Measurements from ENCODE around the gene RPGRIP1.
A peak's percentile ranks its signal among the peaks of the same experiment; 100 is the strongest.

RPGRIP1 gene

DNA sequence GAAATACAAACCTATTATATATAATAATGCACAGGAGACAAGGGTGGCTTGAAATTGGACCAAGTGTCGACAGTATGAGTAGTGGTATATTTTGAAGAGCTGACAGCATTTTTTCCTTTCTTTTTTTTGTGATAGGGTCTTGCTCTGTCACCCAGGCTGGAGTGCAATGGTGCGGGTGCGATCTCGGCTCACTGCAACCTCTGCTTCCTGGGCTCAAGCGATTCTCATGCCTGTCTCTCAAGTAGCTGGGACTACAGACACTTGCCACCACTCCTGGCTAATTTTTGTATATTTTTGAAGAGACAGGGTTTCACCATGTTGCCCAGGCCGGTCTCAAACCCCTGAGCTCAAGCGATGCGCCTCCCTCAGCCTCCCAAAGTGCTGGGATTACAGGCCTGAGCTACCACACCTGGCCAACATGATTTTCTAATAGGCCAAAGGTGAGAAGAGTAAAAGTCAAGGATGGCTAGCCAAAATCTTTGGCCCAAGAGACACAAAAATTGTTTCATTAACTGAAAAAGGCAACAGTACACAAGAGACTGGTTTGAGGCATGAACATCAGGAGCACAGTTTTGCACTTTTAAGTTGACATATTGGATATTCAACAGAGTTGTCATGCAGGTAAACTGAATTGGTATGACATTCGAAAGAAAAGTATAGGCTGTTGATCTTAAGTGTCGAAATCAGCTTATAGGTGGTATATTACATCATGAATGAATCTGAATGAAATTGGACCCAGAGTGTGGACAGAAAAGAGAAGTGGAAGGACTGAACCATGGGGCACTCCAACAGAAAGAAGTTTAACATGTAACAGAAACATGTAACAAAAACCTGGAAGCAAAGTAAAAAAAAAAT lies 23.1 kb upstream of the RPGRIP1 start:
- TF ChIP-seq MYC (IDR thresholded peaks at IDR 0.05; ENCODE audit: low read depth, low read length): no peak
- TF ChIP-seq POLR2A (IDR thresholded peaks at IDR 0.05; ENCODE audit: extremely low read depth, insufficient read length): no peak
- TF ChIP-seq, protein P1, sequence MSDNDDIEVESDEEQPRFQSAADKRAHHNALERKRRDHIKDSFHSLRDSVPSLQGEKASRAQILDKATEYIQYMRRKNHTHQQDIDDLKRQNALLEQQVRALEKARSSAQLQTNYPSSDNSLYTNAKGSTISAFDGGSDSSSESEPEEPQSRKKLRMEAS (IDR thresholded peaks at IDR 0.05; ENCODE audit: low read depth, low read length): no peak
- TF ChIP-seq, protein P2, sequence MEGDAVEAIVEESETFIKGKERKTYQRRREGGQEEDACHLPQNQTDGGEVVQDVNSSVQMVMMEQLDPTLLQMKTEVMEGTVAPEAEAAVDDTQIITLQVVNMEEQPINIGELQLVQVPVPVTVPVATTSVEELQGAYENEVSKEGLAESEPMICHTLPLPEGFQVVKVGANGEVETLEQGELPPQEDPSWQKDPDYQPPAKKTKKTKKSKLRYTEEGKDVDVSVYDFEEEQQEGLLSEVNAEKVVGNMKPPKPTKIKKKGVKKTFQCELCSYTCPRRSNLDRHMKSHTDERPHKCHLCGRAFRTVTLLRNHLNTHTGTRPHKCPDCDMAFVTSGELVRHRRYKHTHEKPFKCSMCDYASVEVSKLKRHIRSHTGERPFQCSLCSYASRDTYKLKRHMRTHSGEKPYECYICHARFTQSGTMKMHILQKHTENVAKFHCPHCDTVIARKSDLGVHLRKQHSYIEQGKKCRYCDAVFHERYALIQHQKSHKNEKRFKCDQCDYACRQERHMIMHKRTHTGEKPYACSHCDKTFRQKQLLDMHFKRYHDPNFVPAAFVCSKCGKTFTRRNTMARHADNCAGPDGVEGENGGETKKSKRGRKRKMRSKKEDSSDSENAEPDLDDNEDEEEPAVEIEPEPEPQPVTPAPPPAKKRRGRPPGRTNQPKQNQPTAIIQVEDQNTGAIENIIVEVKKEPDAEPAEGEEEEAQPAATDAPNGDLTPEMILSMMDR (IDR thresholded peaks at IDR 0.05; ENCODE audit: low read depth, low read length): no peak
- peak; percentile 54 for DNase-seq (ENCODE audit: low read depth)
- peak overlapping the region; percentile 23 for H3K4me3 ChIP-seq (ENCODE audit: low read depth, low read length)

DNA sequence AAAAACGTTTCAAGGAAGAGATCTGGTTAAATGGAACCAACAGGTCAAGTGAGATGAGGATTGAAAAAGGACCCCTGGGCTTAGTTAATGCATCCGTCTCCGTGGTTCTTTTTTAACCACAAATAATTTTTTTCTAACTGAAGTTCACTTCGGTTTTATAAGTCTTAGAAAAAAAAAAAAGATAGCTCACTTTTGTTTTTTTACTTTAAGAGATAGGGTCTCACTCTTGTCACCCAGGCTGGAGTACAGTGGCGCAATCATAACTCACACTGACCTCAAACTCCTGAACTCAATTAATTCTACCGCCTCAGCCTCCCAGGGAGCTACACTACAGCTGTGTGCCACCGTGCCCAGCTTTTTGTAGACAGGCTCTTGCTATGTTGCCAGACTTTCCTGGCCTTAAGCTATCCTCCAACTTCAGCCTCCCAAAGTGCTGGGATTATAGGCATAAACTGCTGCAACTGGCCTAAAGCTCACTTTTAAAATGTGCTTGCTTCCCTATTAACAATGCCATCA lies 22.4 kb upstream of the RPGRIP1 start:
- TF ChIP-seq, protein P1 (IDR thresholded peaks at IDR 0.05; ENCODE audit: low read depth, low read length): no peak
- TF ChIP-seq POLR2A (IDR thresholded peaks at IDR 0.05; ENCODE audit: extremely low read depth, insufficient read length): no peak
- peak; percentile 82 for DNase-seq (ENCODE audit: low read depth)
- H3K4me3 ChIP-seq (ENCODE audit: low read depth, low read length): peak overlapping the region; percentile 39

DNA sequence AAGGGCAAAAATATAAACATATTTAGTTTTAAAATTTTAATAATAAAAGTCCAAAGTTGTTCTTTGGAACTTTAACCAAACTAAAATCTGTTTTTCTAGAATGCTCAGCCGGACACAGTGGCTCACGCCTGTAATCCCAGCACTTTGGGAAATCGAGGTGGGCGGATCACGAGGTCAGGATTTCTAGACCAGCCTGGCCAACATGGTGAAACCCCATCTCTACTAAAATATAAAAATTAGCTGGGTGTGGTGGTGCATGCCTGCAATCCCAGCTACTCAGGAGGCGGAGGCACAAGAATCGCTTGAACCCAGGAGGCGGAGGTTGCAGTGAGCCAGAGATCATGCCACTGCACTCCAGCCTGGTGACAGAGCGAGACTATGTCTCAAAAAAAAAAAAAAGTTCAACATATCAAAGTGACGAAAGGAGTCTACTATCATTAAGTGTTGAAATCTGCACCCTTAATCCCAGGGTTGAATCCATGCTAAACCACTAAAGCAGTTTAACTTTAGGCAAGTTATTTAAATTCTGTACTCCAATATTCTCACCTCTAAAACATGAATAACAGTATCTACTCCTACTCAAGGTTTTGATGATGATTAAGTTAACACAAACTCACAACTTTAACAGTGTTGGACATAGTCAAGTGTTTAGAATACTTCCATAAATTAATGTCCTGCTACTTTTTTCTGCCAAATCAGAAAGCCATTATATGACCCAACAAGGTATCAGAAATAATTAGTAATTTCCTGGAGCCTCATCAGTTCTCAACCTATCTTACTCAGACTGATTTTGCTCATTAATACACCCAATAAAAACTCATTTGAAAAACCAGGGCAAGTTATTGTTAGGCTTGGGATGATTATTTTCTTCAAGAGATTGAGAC lies 21.6 kb upstream of the RPGRIP1 start:
- TF ChIP-seq, protein P1 (IDR thresholded peaks at IDR 0.05; ENCODE audit: low read depth, low read length): no peak
- peak; percentile 10 for TF ChIP-seq POLR2A (IDR thresholded peaks at IDR 0.05; ENCODE audit: extremely low read depth, insufficient read length)
- no peak for DNase-seq (ENCODE audit: low read depth)
- peak overlapping the region; percentile 39 for H3K4me3 ChIP-seq (ENCODE audit: low read depth, low read length)

DNA sequence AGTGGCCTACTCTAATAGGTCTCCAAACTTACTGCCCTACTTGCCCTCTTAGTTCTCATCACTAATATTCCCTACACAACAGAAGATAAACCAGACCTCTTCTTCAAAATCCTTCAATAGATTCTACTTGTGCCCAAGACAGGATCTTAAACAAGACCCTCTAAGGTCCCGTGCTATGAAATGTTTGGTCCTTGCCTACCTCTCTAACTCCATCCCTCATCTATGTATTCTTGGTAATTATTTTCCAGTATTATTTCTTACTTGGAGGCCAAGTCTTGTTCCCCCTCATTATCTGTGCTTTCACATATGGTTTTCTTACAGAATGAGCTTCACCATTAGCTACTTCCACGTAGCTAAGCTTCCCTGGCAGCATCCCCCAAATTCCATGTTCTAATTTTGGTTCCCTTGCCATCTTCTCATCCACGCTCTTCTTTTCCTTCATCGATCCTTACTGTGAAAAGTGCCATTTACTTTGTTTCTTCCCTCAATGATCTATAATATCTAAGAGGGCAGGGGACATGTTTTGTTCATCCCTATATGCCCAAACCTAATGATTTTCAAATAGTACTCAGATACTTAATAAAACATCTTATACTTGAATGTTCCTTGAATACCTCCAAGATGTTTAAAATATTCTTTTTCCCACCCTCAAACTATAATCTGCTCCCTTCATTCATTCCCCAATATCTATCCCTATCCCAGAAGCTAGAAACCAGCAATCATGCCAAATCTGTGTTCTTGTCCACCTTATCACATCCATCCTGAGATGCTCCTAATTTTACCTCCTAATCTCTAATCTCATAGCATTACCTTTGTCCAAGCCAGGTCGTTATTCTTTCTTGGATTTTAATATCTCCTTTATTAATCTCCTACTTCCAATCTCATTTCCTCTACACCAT lies 20.7 kb upstream of the RPGRIP1 start:
- TF ChIP-seq POLR2A (IDR thresholded peaks at IDR 0.05; ENCODE audit: extremely low read depth, insufficient read length): no peak
- peak overlapping the region; percentile 16 for H3K4me3 ChIP-seq (ENCODE audit: low read depth, low read length)
- DNase-seq (ENCODE audit: low read depth): no peak

DNA sequence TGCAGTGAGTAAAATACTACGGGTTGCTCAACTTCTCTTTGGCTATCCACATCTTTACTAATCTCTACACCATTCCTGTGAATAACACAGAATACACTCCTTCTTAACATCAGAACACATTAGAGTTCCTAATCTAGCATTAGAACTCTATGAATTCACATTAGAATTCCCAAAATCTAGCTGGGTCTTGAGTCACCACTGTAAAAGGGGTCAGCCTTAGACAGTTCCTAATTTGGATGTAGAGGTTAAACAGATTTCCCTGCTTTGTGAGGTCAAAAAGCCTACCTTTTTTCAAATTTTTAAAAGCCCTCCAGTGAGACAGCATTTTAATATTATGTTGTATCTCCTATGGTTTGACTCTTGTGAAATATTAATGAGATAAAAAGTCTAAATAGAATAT lies 18.1 kb upstream of the RPGRIP1 start:
- TF ChIP-seq, protein P1 (IDR thresholded peaks at IDR 0.05; ENCODE audit: low read depth, low read length): no peak
- TF ChIP-seq POLR2A (IDR thresholded peaks at IDR 0.05; ENCODE audit: extremely low read depth, insufficient read length) (no peak), MYC (IDR thresholded peaks at IDR 0.05; ENCODE audit: low read depth, low read length) (no peak)
- TF ChIP-seq, protein P2 (IDR thresholded peaks at IDR 0.05; ENCODE audit: low read depth, low read length): no peak
- peak overlapping the region; percentile 18 for H3K4me3 ChIP-seq (ENCODE audit: low read depth, low read length)
- no peak for DNase-seq (ENCODE audit: low read depth)

DNA sequence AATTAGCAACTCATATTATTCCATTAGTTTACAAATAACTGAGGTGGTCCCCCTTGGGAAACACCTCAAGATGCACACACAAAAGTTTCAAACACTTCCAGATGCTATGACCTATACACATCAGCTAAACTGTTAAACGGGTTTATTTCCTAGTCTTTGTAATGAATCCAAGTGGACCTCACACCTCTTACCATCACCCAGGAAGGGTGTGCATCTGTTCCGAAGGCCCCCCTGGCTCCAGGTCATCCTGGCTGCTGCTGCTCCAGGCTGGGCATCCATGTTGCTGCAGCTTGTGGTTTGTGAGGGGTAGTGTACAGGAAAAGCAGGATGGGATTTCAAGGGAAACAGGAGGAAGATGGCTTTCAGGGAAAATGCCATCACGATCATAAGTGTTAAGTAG lies 17.5 kb upstream of the RPGRIP1 start:
- DNase-seq (ENCODE audit: low read depth): no peak
- TF ChIP-seq, protein P2 (IDR thresholded peaks at IDR 0.05; ENCODE audit: low read depth, low read length): no peak
- TF ChIP-seq, protein P1 (IDR thresholded peaks at IDR 0.05; ENCODE audit: low read depth, low read length): no peak
- TF ChIP-seq POLR2A (IDR thresholded peaks at IDR 0.05; ENCODE audit: extremely low read depth, insufficient read length): no peak
- H3K4me3 ChIP-seq (ENCODE audit: low read depth, low read length): peak overlapping the region; percentile 95
